VCaP (cell line): ENCODE data around the gene AXIN1.
A peak's percentile ranks its signal among the peaks of the same experiment; 100 is the strongest.

Experiments used
- H3K27ac ChIP-seq: fragments of 450-650 bp; 2 replicates; pipeline ENCODE4 v1.5.1; 2017
- TF ChIP-seq, protein P1 (sequence below): fragments of 450-650 bp; conservative IDR thresholded peaks from 2 replicates; pipeline ENCODE4 v1.5.1; 2017; ENCODE audit warnings: mild to moderate bottlenecking, moderate library complexity

AXIN1 gene

GRCh38 chr16:370979-371514 lies 18.5 kb upstream of the AXIN1 start:
- TF ChIP-seq, protein P1, sequence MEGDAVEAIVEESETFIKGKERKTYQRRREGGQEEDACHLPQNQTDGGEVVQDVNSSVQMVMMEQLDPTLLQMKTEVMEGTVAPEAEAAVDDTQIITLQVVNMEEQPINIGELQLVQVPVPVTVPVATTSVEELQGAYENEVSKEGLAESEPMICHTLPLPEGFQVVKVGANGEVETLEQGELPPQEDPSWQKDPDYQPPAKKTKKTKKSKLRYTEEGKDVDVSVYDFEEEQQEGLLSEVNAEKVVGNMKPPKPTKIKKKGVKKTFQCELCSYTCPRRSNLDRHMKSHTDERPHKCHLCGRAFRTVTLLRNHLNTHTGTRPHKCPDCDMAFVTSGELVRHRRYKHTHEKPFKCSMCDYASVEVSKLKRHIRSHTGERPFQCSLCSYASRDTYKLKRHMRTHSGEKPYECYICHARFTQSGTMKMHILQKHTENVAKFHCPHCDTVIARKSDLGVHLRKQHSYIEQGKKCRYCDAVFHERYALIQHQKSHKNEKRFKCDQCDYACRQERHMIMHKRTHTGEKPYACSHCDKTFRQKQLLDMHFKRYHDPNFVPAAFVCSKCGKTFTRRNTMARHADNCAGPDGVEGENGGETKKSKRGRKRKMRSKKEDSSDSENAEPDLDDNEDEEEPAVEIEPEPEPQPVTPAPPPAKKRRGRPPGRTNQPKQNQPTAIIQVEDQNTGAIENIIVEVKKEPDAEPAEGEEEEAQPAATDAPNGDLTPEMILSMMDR = no peak
- peak overlapping the region; percentile 61 for H3K27ac ChIP-seq

DNA sequence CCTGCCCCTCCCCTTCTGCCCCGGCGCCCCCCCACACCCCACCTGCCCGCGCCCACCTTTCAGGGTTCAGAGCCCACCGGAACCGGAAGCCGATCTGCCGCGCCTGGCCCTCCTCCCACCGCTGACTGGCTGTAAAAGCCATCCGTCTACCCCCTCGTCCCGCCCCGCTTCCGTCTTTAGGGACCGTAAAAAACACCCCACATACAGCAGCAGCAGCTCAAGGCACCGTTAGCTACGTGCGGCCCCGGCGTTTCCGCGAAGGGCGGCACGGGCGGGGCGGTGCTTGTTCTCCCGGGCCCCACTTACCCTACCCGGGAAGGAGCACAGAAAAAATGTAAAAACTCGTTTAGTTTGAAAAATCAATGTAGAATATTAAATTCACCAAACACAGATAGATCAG lies 17.9 kb upstream of the AXIN1 start, which contains the start of gene MRPL28:
Gene MRPL28, minus strand, starts transcription at position 96 of the 400 bp plus-strand sequence. CDS start 320 bp downstream, outside the sequence.
- H3K27ac ChIP-seq = peak within 1 kb of the TSS; percentile 61
- TF ChIP-seq, protein P1 = no peak

DNA sequence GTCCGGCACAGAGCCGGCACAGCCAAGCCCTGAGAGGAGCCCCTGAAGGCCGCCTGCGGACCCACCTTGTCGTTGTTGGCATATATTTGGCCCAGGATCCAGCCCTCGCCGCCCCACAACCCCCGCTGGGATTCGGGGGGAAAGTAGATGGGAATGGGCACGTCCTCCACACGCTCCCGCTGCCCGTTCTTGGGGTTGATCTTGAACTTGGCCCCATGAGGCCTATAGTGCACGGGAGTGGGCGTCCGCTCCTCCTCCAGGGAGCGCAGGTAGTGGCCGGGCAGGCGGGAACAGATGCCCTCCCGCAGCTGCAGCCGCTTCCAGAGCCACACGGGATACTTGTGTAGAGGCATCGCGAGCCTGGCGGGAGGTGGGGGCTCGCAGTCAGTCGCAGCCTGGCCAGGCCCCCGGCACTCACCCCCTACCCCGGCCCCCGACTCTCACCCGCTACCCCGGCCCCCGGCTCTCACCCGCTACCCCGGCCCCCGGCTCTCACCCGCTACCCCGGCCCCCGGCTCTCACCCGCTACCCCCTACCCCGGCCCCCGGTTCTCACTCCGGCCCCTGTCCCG lies 17.4 kb upstream of the AXIN1 start:
- no peak overlapping the region for H3K27ac ChIP-seq
- TF ChIP-seq, protein P1 = no peak

DNA sequence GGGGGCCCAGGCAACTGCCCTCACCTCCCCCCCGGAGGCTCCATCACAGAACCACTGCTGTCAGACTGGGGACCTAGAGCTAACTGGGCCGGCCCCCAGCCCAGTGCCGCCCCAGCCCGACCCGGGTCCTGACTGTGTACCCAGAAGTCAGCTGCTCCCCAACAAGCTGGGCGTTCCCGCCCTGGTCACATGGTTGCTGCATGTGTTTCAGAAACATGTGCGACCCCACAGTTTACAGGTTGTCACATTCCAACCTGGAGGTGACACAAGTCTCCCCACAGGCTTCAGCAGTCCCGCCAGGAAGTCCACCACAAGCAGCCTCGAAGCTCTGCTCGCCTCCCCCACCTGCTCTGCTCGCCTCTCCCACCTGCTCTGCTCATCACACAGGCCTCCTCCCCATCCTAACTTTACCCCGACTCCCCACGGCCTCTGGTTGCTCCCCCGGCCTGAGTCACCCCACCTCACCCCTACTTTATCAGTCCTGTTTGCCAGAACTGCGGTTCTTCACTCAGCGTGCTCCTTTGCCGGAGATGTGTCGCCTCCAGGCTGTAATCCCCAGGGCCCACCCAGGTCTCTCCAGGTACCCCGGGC lies 16.8 kb upstream of the AXIN1 start:
- no peak overlapping the region for H3K27ac ChIP-seq
- TF ChIP-seq, protein P1 = no peak

DNA sequence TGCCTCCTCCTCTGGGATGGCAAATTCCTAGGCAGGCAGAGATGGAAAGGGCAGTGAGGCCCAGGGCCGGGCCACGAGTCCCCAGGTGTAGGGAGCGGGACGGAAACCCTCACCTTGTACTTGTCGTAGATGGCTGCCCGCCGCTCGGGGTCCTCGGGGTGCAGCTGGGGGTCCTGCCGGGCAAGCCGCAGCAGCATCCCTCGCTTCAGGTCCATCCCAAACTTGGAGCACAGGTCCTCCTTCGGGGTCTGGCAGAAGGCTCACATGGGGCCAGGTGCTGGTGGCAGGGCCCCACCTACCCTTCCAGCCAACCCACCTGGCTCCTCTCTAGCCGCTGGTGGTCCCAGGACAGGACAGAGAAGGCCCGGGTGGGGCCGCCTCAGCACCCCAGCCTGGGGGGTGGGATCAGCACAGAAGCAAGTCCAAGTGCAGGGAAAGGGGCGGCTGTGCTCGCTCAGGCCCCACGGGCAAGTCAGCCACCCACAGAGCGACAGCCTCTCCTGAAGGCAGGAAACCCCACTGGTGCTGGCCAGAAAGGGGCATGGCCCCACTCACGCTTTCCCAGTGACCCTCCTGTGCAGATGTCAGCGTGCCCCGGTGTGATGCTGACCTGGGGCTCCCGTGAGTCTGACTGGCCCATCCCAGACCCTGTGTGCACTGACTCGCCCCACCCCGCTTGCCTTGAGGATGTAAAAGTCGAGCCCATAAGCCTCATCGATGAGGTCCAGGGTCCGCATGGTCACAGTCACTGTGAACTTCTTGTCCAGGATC lies 16.1 kb upstream of the AXIN1 start:
- TF ChIP-seq, protein P1 = no peak
- no peak overlapping the region for H3K27ac ChIP-seq

GRCh38 chr16:367333-367903 lies 14.9 kb upstream of the AXIN1 start:
- H3K27ac ChIP-seq = no peak overlapping the region
- TF ChIP-seq, protein P1 = no peak

DNA sequence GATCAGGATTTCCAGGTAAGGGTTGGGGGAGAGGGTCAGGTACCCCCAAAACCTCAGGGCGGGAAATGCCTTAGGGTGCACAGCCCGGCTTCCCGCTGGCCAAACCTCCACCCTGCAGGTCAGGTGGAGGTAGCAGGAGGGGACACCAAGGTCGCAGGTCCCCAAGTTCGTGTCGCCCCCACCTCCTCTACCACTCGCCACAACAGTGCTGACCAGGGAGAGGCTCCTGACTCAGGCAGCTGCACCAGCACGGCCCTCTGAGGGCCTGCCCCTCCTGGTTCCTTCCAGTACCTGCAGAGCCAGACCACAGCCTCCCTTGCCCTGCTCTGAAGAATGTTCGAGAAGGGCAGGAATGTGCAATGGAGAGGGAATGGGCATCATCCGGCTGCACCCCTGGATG lies 14.0 kb upstream of the AXIN1 start:
- TF ChIP-seq, protein P1 = no peak
- H3K27ac ChIP-seq = no peak overlapping the region
